Panc1 (cell line): ENCODE results near the gene DNPEP. TPM values are rescaled to one million over a fixed set of nuclear protein-coding genes. Genes with fewer than 3 reads are reported as not detected.

ENCODE experiments used
- ATAC-seq: fragments of 200-7000 bp; cut with Tn5 transposase; 2 replicates; pipeline ENCODE4 v1.9.1; 2020; ENCODE audit warnings: mild to moderate bottlenecking, moderate library complexity
- BruUV-seq: library from RNA; stranded (reverse); fragments of 400-500 nt; replicated peaks from 2 replicates; lab custom pipeline; 2021; lab: Mats Ljungman, UMichigan
- CTCF ChIA-PET: fragments of 300-600 bp; sonication (Branson Sonifier 250); formaldehyde crosslinking; loops from one replicate; lab custom pipeline; 2022; ENCODE audit warnings: antibody characterized with exemption; lab: Charles Lee
- POLR2A ChIA-PET: fragments of 300-600 bp; sonication (Branson Sonifier 250); formaldehyde crosslinking; loops from one replicate; lab custom pipeline; 2022; ENCODE audit warnings: antibody characterized with exemption; lab: Charles Lee
- DNase-seq: peaks from one replicate; pipeline ENCODE4 v3.0.0-alpha.2; 2010; ENCODE audit warnings: low read depth, low spot score
- H3K27ac ChIP-seq: 2 replicates; pipeline ENCODE4 v1.5.1; 2011; ENCODE audit warnings: mild to moderate bottlenecking, low read length, inconsistent platforms
- H3K27me3 ChIP-seq: fragments of 200-500 bp; sonication (Bioruptor generic); 2 replicates; pipeline ENCODE4 v1.6.0; 2014; ENCODE audit warnings: low read length, inconsistent platforms; ENCODE audit not compliant: control insufficient read depth, insufficient read depth
- H3K36me3 ChIP-seq: fragments of 200-500 bp; sonication (Bioruptor generic); 2 replicates; pipeline ENCODE4 v1.5.1; 2014; ENCODE audit warnings: inconsistent platforms, mild to moderate bottlenecking, low read length, moderate library complexity; ENCODE audit not compliant: control insufficient read depth, insufficient read depth
- H3K4me1 ChIP-seq: 2 replicates; pipeline ENCODE4 v1.5.1; 2011; ENCODE audit warnings: inconsistent platforms, mild to moderate bottlenecking, low read length, moderate library complexity; ENCODE audit not compliant: control insufficient read depth, insufficient read depth
- H3K4me3 ChIP-seq, 2 experiments: 2 replicates each; pipeline ENCODE4 v1.5.1; 2011 to 2012; ENCODE audit warnings: low read depth in 2 of 2, low read length in 2 of 2, mild to moderate bottlenecking in 2 of 2, inconsistent platforms in 1 of 2, moderate library complexity in 1 of 2
- H3K9me3 ChIP-seq: fragments of 200-500 bp; sonication (Bioruptor generic); 2 replicates; pipeline ENCODE4 v1.5.1; 2014; ENCODE audit warnings: low read depth, mild to moderate bottlenecking, inconsistent platforms, low read length, moderate library complexity; ENCODE audit not compliant: control insufficient read depth, insufficient read depth
- POLR2AphosphoS5 ChIP-seq: IDR thresholded peaks from 2 replicates; pipeline ENCODE4 v1.6.1; 2012; ENCODE audit warnings: mild to moderate bottlenecking, low read depth, low read length, moderate library complexity
- SIN3A ChIP-seq: IDR thresholded peaks from 2 replicates; pipeline ENCODE4 v1.6.1; 2012; ENCODE audit warnings: low read depth, mild to moderate bottlenecking, low read length, moderate library complexity, borderline replicate concordance; ENCODE audit not compliant: insufficient read depth
- TCF7L2 ChIP-seq: IDR thresholded peaks from 2 replicates; pipeline ENCODE4 v1.6.1; 2011; ENCODE audit warnings: mild to moderate bottlenecking, low read depth, low read length, inconsistent platforms
- in situ Hi-C: cut with HindIII; loops from 2 replicates; pipeline ENCODE4 v1.10.0; 2016; ENCODE audit warnings: low sequenced_read_pairs, low pct_unique_long_range_greater_than_20kb
- intact Hi-C: fragments of 100-400 bp; cut with micrococcal nuclease; formaldehyde crosslinking; loops from one replicate; pipeline ENCODE4 v1.10.0; 2022; ENCODE audit not compliant: unreplicated experiment
- total RNA-seq: library from RNA; stranded (reverse); gene quantifications from one replicate; pipeline ENCODE4 v1.2.1, GENCODE V29; 2021; ENCODE audit not compliant: unreplicated experiment
- TF ChIP-seq, protein P1 (sequence below): fragments of 450-650 bp; IDR thresholded peaks from 2 replicates; pipeline ENCODE4 v1.5.1; 2017; ENCODE audit warnings: mild to moderate bottlenecking
- TF ChIP-seq, protein P2 (sequence below), 2 experiments: IDR thresholded peaks; 2 replicates each; pipeline ENCODE4 v1.6.1; 2011 to 2012; ENCODE audit warnings: low read depth in 2 of 2, control low read depth in 1 of 2, low read length in 1 of 2, mild to moderate bottlenecking in 1 of 2, moderate library complexity in 1 of 2; ENCODE audit not compliant: insufficient read depth in 1 of 2

The DNPEP gene
- total RNA-seq, 1 experiment from 2014 or later = 107 TPM

DNA sequence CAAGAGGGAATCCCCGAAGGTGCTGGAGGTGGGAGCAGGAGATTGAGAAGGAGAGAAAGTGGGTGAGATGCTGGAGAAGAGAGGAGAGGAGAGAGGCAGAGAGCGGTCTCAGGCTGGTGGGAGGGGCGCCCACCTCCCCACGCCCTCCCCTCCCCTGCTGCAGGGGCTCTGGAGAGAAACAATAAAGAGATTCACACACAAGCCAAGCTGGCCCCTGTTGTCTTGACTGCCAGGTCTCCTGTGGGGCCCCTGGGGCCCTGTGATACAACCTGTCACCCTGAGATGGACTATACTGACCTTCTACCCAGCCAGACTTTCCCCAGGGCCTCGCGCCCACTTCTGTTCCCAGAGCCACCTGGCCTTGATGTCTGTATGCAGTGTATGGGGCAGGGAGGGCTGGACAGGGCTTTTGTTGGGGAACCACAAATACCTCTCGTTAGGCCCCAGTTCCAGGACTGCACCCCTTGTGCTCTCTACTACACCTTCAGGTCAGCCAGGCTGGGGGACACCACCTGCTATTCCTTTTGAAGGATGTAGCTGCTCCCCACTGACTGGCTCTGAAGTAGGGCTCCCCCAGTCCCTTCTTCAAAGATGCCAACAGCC lies 38.9 kb upstream of the DNPEP start:
- H3K36me3 ChIP-seq = no peaks in the 10 kb centered on the region
- no peaks in the 10 kb centered on the region; the same call in 1 of the 2 replicates for H3K4me1 ChIP-seq
- ChIA-PET CTCF (interaction anchor here (0.7 kb wide), 2 partner anchors 35 to 206 kb away, joined by 3 to 4 read pairs; no protein-coding TSS in a partner anchor), POLR2A (no interaction called here)
- intact Hi-C loops (no loop called here), in situ Hi-C loops (no loop called here)
- ATAC-seq (no peak), DNase-seq (no peak)
- no peak for TF ChIP-seq SIN3A
- TF ChIP-seq POLR2AphosphoS5 = no peak
- TF ChIP-seq, protein P1, sequence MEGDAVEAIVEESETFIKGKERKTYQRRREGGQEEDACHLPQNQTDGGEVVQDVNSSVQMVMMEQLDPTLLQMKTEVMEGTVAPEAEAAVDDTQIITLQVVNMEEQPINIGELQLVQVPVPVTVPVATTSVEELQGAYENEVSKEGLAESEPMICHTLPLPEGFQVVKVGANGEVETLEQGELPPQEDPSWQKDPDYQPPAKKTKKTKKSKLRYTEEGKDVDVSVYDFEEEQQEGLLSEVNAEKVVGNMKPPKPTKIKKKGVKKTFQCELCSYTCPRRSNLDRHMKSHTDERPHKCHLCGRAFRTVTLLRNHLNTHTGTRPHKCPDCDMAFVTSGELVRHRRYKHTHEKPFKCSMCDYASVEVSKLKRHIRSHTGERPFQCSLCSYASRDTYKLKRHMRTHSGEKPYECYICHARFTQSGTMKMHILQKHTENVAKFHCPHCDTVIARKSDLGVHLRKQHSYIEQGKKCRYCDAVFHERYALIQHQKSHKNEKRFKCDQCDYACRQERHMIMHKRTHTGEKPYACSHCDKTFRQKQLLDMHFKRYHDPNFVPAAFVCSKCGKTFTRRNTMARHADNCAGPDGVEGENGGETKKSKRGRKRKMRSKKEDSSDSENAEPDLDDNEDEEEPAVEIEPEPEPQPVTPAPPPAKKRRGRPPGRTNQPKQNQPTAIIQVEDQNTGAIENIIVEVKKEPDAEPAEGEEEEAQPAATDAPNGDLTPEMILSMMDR = no peak
- TF ChIP-seq TCF7L2 = no peak
- TF ChIP-seq, protein P2, sequence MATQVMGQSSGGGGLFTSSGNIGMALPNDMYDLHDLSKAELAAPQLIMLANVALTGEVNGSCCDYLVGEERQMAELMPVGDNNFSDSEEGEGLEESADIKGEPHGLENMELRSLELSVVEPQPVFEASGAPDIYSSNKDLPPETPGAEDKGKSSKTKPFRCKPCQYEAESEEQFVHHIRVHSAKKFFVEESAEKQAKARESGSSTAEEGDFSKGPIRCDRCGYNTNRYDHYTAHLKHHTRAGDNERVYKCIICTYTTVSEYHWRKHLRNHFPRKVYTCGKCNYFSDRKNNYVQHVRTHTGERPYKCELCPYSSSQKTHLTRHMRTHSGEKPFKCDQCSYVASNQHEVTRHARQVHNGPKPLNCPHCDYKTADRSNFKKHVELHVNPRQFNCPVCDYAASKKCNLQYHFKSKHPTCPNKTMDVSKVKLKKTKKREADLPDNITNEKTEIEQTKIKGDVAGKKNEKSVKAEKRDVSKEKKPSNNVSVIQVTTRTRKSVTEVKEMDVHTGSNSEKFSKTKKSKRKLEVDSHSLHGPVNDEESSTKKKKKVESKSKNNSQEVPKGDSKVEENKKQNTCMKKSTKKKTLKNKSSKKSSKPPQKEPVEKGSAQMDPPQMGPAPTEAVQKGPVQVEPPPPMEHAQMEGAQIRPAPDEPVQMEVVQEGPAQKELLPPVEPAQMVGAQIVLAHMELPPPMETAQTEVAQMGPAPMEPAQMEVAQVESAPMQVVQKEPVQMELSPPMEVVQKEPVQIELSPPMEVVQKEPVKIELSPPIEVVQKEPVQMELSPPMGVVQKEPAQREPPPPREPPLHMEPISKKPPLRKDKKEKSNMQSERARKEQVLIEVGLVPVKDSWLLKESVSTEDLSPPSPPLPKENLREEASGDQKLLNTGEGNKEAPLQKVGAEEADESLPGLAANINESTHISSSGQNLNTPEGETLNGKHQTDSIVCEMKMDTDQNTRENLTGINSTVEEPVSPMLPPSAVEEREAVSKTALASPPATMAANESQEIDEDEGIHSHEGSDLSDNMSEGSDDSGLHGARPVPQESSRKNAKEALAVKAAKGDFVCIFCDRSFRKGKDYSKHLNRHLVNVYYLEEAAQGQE (IDR thresholded peaks at IDR 0.05; ENCODE audit: insufficient read depth in 1 of 2, low read depth in 2 of 2, low read length in 1 of 2) = no peak
- H3K27me3 ChIP-seq = no peaks in the 10 kb centered on the region
- H3K9me3 ChIP-seq = no peaks in the 10 kb centered on the region
- BruUV-seq = no TSS peak
- no peak overlapping the region for H3K27ac ChIP-seq
- H3K4me3 ChIP-seq = no peak overlapping the region

DNA sequence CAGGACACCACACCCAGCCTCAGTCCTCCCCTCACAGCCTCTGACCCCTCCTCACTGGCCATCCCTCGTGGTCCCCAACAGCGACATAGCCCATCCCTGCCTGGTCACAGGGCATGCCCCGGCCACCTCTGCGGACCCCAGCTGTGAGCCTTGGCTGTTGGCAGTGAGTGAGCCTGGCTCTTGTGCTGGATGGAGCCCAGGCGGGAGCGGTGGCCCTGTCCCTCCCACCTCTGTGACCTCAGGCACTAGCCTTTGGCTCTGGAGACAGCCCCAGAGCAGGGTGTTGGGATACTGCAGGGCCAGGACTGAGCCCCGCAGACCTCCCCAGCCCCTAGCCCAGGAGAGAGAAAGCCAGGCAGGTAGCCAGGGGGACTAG lies 38.3 kb upstream of the DNPEP start:
- in situ Hi-C loops = no loop called here
- no peak for DNase-seq
- intact Hi-C loops = no loop called here
- no peaks in the 10 kb centered on the region; the same call in 1 of the 2 replicates for H3K4me1 ChIP-seq
- ChIA-PET CTCF (no interaction called here), POLR2A (no interaction called here)
- ATAC-seq = no peak
- no peaks in the 10 kb centered on the region for H3K27me3 ChIP-seq
- H3K27ac ChIP-seq = no peak overlapping the region
- H3K4me3 ChIP-seq = no peak overlapping the region
- H3K36me3 ChIP-seq = no peaks in the 10 kb centered on the region
- TF ChIP-seq, protein P2 (IDR thresholded peaks at IDR 0.05; ENCODE audit: insufficient read depth in 1 of 2, low read depth in 2 of 2, low read length in 1 of 2) = no peak
- TF ChIP-seq SIN3A (no peak), TCF7L2 (no peak), POLR2AphosphoS5 (no peak)
- TF ChIP-seq, protein P1 = no peak
- no peaks in the 10 kb centered on the region for H3K9me3 ChIP-seq
- no TSS peak for BruUV-seq
